ENCODE results near the gene ZNF32. TPM values are rescaled to one million over a fixed set of nuclear protein-coding genes. Genes with fewer than 3 reads are reported as not detected.
"Not testable (repeated sequence)": the region's sequence is repeated elsewhere in the genome, so short reads cannot be mapped to it uniquely, and the experiment has no call there.

The ZNF32 gene
- total RNA-seq, 2 donors from 2014 or later, result 56.1 to 56.5 TPM

- no peak for DNase-seq (ENCODE audit: low spot score)
- Histone ChIP-seq H3K4me1 (peaks cover 0 to 7% of the 10 kb centered on the region in 2 donors), H3K4me3 (peak overlapping the region; percentile 76 to 97), H3K9me3 (peaks cover 20 to 38% of the 10 kb centered on the region in 2 donors), H3K27ac (no peak overlapping the region), H3K36me3 (peaks cover 36% of the 10 kb centered on the region), H3K27me3 (no peaks in the 10 kb centered on the region)
- no peak for TF ChIP-seq CTCF (IDR thresholded peaks at IDR 0.05)
Observed at GRCh38 chr10:43647576-43647975, 1.1 kb downstream of the ZNF32 start.

- Histone ChIP-seq H3K9me3 (peaks cover 20 to 54% of the 10 kb centered on the region in 2 donors), H3K27ac (no peak overlapping the region), H3K4me3 (no peak overlapping the region), H3K4me1 (peaks cover 0 to 7% of the 10 kb centered on the region in 2 donors), H3K36me3 (peaks cover 42% of the 10 kb centered on the region), H3K27me3 (no peaks in the 10 kb centered on the region)
- DNase-seq (ENCODE audit: low spot score), result no peak
- no peak for TF ChIP-seq CTCF (IDR thresholded peaks at IDR 0.05)
Observed at GRCh38 chr10:43645866-43646265, 2.8 kb downstream of the ZNF32 start.

GRCh38 chr10:43644252-43644651 lies 4.4 kb downstream of the ZNF32 start:
- H3K4me1 ChIP-seq, result peaks cover 0 to 7% of the 10 kb centered on the region in 2 donors
- no peak for DNase-seq (ENCODE audit: low spot score)
- H3K4me3 ChIP-seq, result no peak overlapping the region
- H3K36me3 ChIP-seq, result peaks cover 42% of the 10 kb centered on the region
- H3K27me3 ChIP-seq, result no peaks in the 10 kb centered on the region
- H3K9me3 ChIP-seq, result peaks cover 20 to 54% of the 10 kb centered on the region in 2 donors
- TF ChIP-seq CTCF (IDR thresholded peaks at IDR 0.05), result no peak
- H3K27ac ChIP-seq, result no peak overlapping the region

GRCh38 chr10:43640603-43641002 lies 8.1 kb downstream of the ZNF32 start:
- no peak for DNase-seq (ENCODE audit: low spot score)
- no peaks in the 10 kb centered on the region for H3K27me3 ChIP-seq
- H3K4me1 ChIP-seq, result no peaks in the 10 kb centered on the region
- no peak for TF ChIP-seq CTCF (IDR thresholded peaks at IDR 0.05)
- peaks cover 36% of the 10 kb centered on the region for H3K36me3 ChIP-seq
- no peak overlapping the region for H3K4me3 ChIP-seq
- no peak overlapping the region for H3K27ac ChIP-seq
- peaks cover 20 to 60% of the 10 kb centered on the region in 2 donors for H3K9me3 ChIP-seq

- H3K4me1 ChIP-seq; H3K4me3 ChIP-seq; DNase-seq (ENCODE audit: low spot score); H3K27ac ChIP-seq; H3K27me3 ChIP-seq; H3K36me3 ChIP-seq: not testable (repeated sequence)
- H3K9me3 ChIP-seq, result peaks cover 0 to 26% of the 10 kb centered on the region in 2 donors
Observed at GRCh38 chr10:43635816-43636215, 12.9 kb downstream of the ZNF32 start.

- Histone ChIP-seq H3K27me3 (no peaks in the 10 kb centered on the region), H3K27ac (no peak overlapping the region), H3K36me3 (no peaks in the 10 kb centered on the region)
Observed at GRCh38 chr10:43628956-43629355, 19.7 kb downstream of the ZNF32 start.

More at GRCh38 chr10:43628956-43629355, 19.7 kb downstream of the ZNF32 start:
- H3K4me1 ChIP-seq, result no peaks in the 10 kb centered on the region
- no peaks in the 10 kb centered on the region for H3K9me3 ChIP-seq
- no peak overlapping the region for H3K4me3 ChIP-seq
- no peak for DNase-seq (ENCODE audit: low spot score)
- no peak for TF ChIP-seq CTCF (IDR thresholded peaks at IDR 0.05)

All from right atrium auricular region (tissue), 2 donors.